Transverse colon (tissue), 3 donors: ENCODE data around the gene CCDC188.

Source experiments
- CTCF ChIP-seq, 5 experiments: fragments of 200-600 bp in 3 of 5; fragments of 450-650 bp in 2 of 5; sonication (generic) in 3 of 5; IDR thresholded peaks; 1 replicate in 2 of 5; 2 replicates in 3 of 5; pipeline ENCODE4 v1.5.1; 2016 to 2017; ENCODE audit warnings: antibody characterized with exemption in 5 of 5, inconsistent platforms in 3 of 5, mild to moderate bottlenecking in 2 of 5, moderate library complexity in 1 of 5
- EP300 ChIP-seq: sonication (generic); formaldehyde crosslinking; IDR thresholded peaks from one replicate; pipeline ENCODE4 v1.6.1; 2017; ENCODE audit warnings: antibody characterized with exemption, low read depth
- POLR2A ChIP-seq: fragments of 450-650 bp; IDR thresholded peaks from one replicate; pipeline ENCODE4 v1.6.1; 2016; ENCODE audit warnings: antibody characterized with exemption, mild to moderate bottlenecking, moderate library complexity

DNA sequence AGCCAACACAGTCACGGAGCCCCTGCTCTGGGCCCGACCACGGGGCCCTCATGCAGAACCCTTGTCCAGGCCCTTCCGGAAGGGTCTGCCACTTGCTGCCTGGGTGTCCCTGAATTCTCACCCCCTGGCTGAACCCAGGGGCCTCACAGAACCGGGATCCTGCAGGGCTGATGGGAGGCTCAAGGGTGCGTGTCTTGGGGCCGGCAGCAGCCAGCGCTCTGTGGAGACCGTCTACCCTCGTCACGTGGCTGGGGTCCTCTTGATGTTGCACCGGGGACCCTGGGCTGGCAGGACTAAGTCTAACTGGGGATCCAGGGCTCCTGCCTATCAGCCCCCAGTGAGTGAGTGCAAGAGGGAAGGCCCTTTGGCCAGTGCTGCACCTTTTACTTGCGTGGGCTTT, 19.3 kb upstream of the CCDC188 start:
- TF ChIP-seq CTCF (IDR thresholded peaks at IDR 0.05) (no peak), EP300 (no peak), POLR2A (no peak)
